Neural cell (in vitro differentiated cells): ENCODE data around the gene CIB1. TPM values are rescaled to one million over a fixed set of nuclear protein-coding genes. Genes with fewer than 3 reads are reported as not detected.
A peak's percentile ranks its signal among the peaks of the same experiment; 100 is the strongest.

Experiments
- H2AFZ ChIP-seq: fragments of 200-600, 300-800 bp; sonication (generic), shearing (Covaris generic); 2 replicates; pipeline ENCODE4 v1.6.0; 2014; ENCODE audit warnings: low read depth, mild to moderate bottlenecking, antibody characterized with exemption, low read length, moderate library complexity
- H3F3A ChIP-seq: fragments of 200-600 bp; shearing (Covaris generic); 2 replicates; pipeline ENCODE4 v1.6.1; 2016; ENCODE audit warnings: mild to moderate bottlenecking, moderate library complexity, mixed read lengths, antibody characterized with exemption, low read length; ENCODE audit not compliant: insufficient read depth, poor library complexity, severe bottlenecking
- H3K27ac ChIP-seq: fragments of 200-600, 300-800 bp; sonication (generic), shearing (Covaris generic); 2 replicates; pipeline ENCODE4 v1.5.1; 2014; ENCODE audit warnings: mild to moderate bottlenecking, low read length, moderate library complexity
- H3K27me3 ChIP-seq: fragments of 300-800, 200-600 bp; sonication (generic), shearing (Covaris generic); 2 replicates; pipeline ENCODE4 v1.6.0; 2014; ENCODE audit warnings: mild to moderate bottlenecking, low read depth, low read length, moderate library complexity; ENCODE audit not compliant: insufficient read depth
- H3K36me3 ChIP-seq: fragments of 300-800, 200-600 bp; sonication (generic), shearing (Covaris generic); 2 replicates; pipeline ENCODE4 v1.5.1; 2014; ENCODE audit warnings: mild to moderate bottlenecking, antibody characterized with exemption, low read length, moderate library complexity; ENCODE audit not compliant: insufficient read depth
- H3K4me2 ChIP-seq: fragments of 300-800, 200-600 bp; sonication (generic), shearing (Covaris generic); 2 replicates; pipeline ENCODE4 v1.6.0; 2014; ENCODE audit warnings: mild to moderate bottlenecking, low read length
- H3K4me3 ChIP-seq: fragments of 300-800, 200-600 bp; sonication (generic), shearing (Covaris generic); 2 replicates; pipeline ENCODE4 v1.5.1; 2014; ENCODE audit warnings: mild to moderate bottlenecking, low read length, moderate library complexity
- H3K79me2 ChIP-seq: fragments of 200-600 bp; shearing (Covaris generic); replicated peaks from 2 replicates; pipeline ENCODE4 v1.6.0; 2014; ENCODE audit warnings: mild to moderate bottlenecking, low read length, moderate library complexity; ENCODE audit not compliant: insufficient read depth
- H3K9ac ChIP-seq: fragments of 300-800, 200-600 bp; sonication (generic), shearing (Covaris generic); 2 replicates; pipeline ENCODE4 v1.6.1; 2016; ENCODE audit warnings: mild to moderate bottlenecking, low read length, mixed read lengths
- H3K9me2 ChIP-seq: fragments of 200-600 bp; shearing (Covaris generic); 2 replicates; pipeline ENCODE4 v1.6.1; 2016; ENCODE audit warnings: mild to moderate bottlenecking, low read length, mixed read lengths; ENCODE audit not compliant: insufficient read depth
- H3K9me3 ChIP-seq: fragments of 200-600, 300-800 bp; sonication (generic), shearing (Covaris generic); 2 replicates; pipeline ENCODE4 v1.6.1; 2016; ENCODE audit warnings: mild to moderate bottlenecking, mixed run types, low read length, moderate library complexity, mixed read lengths
- H4K20me1 ChIP-seq: fragments of 200-600 bp; shearing (Covaris generic); 2 replicates; pipeline ENCODE4 v1.6.1; 2016; ENCODE audit warnings: mild to moderate bottlenecking, mixed run types; ENCODE audit not compliant: insufficient read depth
- EZH2 ChIP-seq: fragments of 200-600, 300-800 bp; shearing (Covaris generic), sonication (generic); IDR thresholded peaks from 2 replicates; pipeline ENCODE4 v1.6.1; 2014; ENCODE audit warnings: antibody characterized with exemption, low read length, borderline replicate concordance, mild to moderate bottlenecking; ENCODE audit not compliant: insufficient read depth, poor library complexity, severe bottlenecking
- MXI1 ChIP-seq: fragments of 450-650 bp; conservative IDR thresholded peaks from 2 replicates; pipeline ENCODE4 v1.6.1; 2014; ENCODE audit warnings: antibody characterized with exemption, mild to moderate bottlenecking; ENCODE audit not compliant: poor library complexity, severe bottlenecking
- RAD21 ChIP-seq: fragments of 450-650 bp; conservative IDR thresholded peaks from 2 replicates; pipeline ENCODE4 v1.6.1; 2014; ENCODE audit warnings: antibody characterized with exemption, mild to moderate bottlenecking, moderate library complexity
- SMC3 ChIP-seq: fragments of 450-650 bp; conservative IDR thresholded peaks from 2 replicates; pipeline ENCODE4 v1.6.1; 2014; ENCODE audit warnings: antibody characterized with exemption, mild to moderate bottlenecking, moderate library complexity; ENCODE audit not compliant: poor library complexity
- polyA plus RNA-seq: library from polyadenylated mRNA; depleted of rRNA; stranded (reverse); fragments of >200 nt; gene quantifications from 2 replicates; pipeline ENCODE4 v1.2.3, GENCODE V29; 2014
- TF ChIP-seq, protein P1 (sequence below): fragments of 450-650 bp; IDR thresholded peaks from 2 replicates; pipeline ENCODE4 v1.5.1; 2014; ENCODE audit warnings: antibody characterized with exemption, mild to moderate bottlenecking, moderate library complexity; ENCODE audit not compliant: poor library complexity, severe bottlenecking
- TF ChIP-seq, protein P2 (sequence below): IDR thresholded peaks from 2 replicates; pipeline ENCODE4 v1.6.1; 2012; ENCODE audit warnings: borderline replicate concordance

CIB1 gene
- polyA plus RNA-seq, 1 donor from 2014 or later, result 9.4 TPM

DNA sequence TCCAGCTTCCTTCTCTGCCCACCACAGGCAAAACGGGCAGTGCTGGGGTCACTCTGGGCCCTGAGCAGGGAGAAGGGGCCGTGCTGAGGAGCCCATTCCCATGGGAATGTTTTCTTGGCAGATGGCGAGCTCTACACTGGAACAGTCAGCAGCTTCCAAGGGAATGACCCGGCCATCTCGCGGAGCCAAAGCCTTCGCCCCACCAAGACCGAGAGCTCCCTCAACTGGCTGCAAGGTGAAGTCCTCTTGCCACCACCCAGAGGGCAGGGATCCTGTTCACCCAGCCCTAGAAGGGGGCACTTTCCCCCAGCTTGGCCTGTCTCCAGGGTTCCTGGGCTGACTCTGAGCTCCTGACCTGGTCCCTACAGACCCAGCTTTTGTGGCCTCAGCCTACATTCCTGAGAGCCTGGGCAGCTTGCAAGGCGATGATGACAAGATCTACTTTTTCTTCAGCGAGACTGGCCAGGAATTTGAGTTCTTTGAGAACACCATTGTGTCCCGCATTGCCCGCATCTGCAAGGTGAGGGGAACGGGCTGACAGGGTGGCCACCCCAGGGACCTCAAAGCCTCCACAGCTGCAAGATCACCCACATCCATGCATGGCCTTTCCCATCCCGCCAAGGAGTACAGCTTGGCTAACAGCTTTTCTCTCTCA, 12.4 kb downstream of the CIB1 start:
- no peak overlapping the region for H3K9ac ChIP-seq
- H3K36me3 ChIP-seq, result no peaks in the 10 kb centered on the region

DNA sequence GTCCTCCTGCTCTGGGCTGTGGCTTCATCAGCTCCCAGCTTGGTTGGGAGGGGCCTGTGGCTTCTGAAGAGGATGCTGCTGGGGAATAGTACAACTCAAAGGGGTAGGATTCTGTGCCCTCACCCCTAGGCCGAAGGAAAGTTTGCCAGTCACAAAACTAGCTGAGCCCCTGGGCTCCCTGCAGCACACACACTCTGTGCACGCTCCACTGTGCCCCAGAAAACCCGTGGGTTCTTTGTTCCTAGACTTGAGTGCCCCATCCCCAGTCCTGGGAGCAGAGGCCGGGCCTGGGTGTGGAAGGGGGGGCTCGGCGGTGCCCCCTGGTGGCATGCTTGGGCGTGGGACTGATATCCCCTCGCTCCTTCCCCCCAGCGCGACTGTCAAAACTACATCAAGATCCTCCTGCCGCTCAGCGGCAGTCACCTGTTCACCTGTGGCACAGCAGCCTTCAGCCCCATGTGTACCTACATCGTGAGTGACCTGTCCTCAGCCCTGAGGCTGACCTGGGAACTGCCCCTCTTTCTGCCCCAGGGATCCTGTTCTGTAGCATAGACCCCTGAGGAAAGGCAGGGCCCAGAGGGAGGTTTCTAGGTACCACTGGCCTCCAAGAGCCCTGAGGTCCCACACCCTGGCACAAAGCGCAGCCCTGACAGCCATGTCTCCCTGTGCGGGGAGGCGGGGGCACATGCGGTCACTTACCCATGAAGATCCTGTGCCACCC, 14.2 kb downstream of the CIB1 start:
- no peak overlapping the region for H3K9ac ChIP-seq
- no peaks in the 10 kb centered on the region for H3F3A ChIP-seq
- no peaks in the 10 kb centered on the region for H3K9me3 ChIP-seq
- H2AFZ ChIP-seq, result no peak overlapping the region
- H3K36me3 ChIP-seq, result no peaks in the 10 kb centered on the region
- no peak overlapping the region for H3K4me2 ChIP-seq
- H3K9me2 ChIP-seq, result no peaks in the 10 kb centered on the region
- TF ChIP-seq RAD21, result peak; percentile 23
- TF ChIP-seq, protein P1, sequence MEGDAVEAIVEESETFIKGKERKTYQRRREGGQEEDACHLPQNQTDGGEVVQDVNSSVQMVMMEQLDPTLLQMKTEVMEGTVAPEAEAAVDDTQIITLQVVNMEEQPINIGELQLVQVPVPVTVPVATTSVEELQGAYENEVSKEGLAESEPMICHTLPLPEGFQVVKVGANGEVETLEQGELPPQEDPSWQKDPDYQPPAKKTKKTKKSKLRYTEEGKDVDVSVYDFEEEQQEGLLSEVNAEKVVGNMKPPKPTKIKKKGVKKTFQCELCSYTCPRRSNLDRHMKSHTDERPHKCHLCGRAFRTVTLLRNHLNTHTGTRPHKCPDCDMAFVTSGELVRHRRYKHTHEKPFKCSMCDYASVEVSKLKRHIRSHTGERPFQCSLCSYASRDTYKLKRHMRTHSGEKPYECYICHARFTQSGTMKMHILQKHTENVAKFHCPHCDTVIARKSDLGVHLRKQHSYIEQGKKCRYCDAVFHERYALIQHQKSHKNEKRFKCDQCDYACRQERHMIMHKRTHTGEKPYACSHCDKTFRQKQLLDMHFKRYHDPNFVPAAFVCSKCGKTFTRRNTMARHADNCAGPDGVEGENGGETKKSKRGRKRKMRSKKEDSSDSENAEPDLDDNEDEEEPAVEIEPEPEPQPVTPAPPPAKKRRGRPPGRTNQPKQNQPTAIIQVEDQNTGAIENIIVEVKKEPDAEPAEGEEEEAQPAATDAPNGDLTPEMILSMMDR, result peak; percentile 36
- peak; percentile 41 for TF ChIP-seq SMC3
- TF ChIP-seq MXI1, result no peak
- no peak for TF ChIP-seq EZH2
- H3K27ac ChIP-seq, result no peak overlapping the region
- no peaks in the 10 kb centered on the region for H4K20me1 ChIP-seq
- H3K4me3 ChIP-seq, result no peak overlapping the region
- H3K27me3 ChIP-seq, result no peaks in the 10 kb centered on the region
- peaks cover 4% of the 10 kb centered on the region for H3K79me2 ChIP-seq

More for the DNA sequence above, 12.4 kb downstream of the CIB1 start:
- H3K4me3 ChIP-seq, result no peak overlapping the region
- no peak overlapping the region for H3K27ac ChIP-seq
- no peak overlapping the region for H3K4me2 ChIP-seq
- H3F3A ChIP-seq, result no peaks in the 10 kb centered on the region
- no peaks in the 10 kb centered on the region for H3K9me3 ChIP-seq
- TF ChIP-seq, protein P1, result peak; percentile 31
- TF ChIP-seq, protein P2, sequence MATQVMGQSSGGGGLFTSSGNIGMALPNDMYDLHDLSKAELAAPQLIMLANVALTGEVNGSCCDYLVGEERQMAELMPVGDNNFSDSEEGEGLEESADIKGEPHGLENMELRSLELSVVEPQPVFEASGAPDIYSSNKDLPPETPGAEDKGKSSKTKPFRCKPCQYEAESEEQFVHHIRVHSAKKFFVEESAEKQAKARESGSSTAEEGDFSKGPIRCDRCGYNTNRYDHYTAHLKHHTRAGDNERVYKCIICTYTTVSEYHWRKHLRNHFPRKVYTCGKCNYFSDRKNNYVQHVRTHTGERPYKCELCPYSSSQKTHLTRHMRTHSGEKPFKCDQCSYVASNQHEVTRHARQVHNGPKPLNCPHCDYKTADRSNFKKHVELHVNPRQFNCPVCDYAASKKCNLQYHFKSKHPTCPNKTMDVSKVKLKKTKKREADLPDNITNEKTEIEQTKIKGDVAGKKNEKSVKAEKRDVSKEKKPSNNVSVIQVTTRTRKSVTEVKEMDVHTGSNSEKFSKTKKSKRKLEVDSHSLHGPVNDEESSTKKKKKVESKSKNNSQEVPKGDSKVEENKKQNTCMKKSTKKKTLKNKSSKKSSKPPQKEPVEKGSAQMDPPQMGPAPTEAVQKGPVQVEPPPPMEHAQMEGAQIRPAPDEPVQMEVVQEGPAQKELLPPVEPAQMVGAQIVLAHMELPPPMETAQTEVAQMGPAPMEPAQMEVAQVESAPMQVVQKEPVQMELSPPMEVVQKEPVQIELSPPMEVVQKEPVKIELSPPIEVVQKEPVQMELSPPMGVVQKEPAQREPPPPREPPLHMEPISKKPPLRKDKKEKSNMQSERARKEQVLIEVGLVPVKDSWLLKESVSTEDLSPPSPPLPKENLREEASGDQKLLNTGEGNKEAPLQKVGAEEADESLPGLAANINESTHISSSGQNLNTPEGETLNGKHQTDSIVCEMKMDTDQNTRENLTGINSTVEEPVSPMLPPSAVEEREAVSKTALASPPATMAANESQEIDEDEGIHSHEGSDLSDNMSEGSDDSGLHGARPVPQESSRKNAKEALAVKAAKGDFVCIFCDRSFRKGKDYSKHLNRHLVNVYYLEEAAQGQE, result no peak
- TF ChIP-seq RAD21, result peak; percentile 20
- no peaks in the 10 kb centered on the region for H3K27me3 ChIP-seq
- H3K9me2 ChIP-seq, result no peaks in the 10 kb centered on the region
- H4K20me1 ChIP-seq, result no peaks in the 10 kb centered on the region
- no peaks in the 10 kb centered on the region for H3K79me2 ChIP-seq
- no peak overlapping the region for H2AFZ ChIP-seq
